ENCODE results near the gene PLEKHG4B.
A peak's percentile ranks its signal among the peaks of the same experiment; 100 is the strongest.

PLEKHG4B gene

GRCh38 chr5:186091-187041, 94.4 kb downstream of the PLEKHG4B start:
- Histone ChIP-seq H3K27ac (no peak overlapping the region), H3K36me3 (replicated peaks) (no peaks in the 10 kb centered on the region), H3K27me3 (replicated peaks) (peaks cover 8% of the 10 kb centered on the region), H3K4me3 (ENCODE audit: low read depth, low read length) (no peak overlapping the region)
- DNase-seq = no peak
- no peak for TF ChIP-seq CTCF (IDR thresholded peaks at IDR 0.05; ENCODE audit: low read depth, low read length, missing control alignments)
- in situ Hi-C loops (cut with HindIII; ENCODE audit: low pct_ligation_motif_present, low sequenced_read_pairs) = no loop called here

- Histone ChIP-seq H3K36me3 (replicated peaks) (no peaks in the 10 kb centered on the region), H3K27ac (no peak overlapping the region), H3K27me3 (replicated peaks) (peaks cover 15% of the 10 kb centered on the region), H3K4me3 (ENCODE audit: low read depth, low read length) (no peak overlapping the region)
- no peak for DNase-seq
- in situ Hi-C loops (cut with HindIII; ENCODE audit: low pct_ligation_motif_present, low sequenced_read_pairs) = no loop called here
- no peak for TF ChIP-seq CTCF (IDR thresholded peaks at IDR 0.05; ENCODE audit: low read depth, low read length, missing control alignments)
These were observed 95.1 kb downstream of the PLEKHG4B start for GRCh38 chr5:187042-187431.

DNA sequence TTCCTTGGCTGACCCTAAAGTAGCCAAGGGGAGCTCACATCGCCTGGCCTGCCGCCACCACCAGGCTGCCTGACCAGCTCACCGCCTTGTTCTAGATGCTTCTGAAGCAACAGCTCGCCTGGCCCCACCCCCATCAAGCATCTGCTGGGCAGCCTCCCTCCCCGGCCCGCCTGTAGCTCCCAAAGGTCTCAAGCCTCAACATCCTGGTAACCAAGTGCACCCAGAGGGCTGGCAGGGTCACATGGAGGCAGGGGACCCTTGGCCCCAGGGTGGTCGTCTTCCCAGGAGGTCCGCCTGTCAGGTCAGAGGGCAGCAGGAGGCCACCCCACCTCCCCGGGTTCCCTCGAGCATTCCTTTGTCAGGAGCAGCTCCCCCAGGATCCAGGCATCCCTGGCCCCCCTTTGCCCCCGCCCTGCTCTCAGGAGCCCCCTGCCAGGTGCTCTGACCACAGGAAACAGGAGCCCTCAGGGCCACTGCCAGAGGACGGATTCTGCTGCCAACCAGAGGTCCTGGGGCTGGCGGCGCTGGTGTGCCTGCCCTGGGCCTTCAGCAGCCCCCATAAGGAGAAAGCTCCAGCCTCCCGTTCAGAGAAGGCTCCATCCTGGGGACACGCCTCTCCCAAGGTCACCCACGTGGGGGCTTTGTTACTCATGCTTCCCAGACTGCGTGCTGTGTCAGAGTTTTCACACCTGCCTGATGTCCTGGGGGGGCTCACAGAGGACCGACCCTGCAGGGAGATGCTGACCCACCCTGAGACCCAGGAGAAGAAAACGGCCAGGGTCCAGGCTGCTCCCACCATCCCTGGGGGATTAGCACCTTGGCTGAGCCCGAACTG, 95.9 kb downstream of the PLEKHG4B start:
- Histone ChIP-seq H3K27ac (no peak overlapping the region), H3K4me3 (ENCODE audit: low read depth, low read length) (no peak overlapping the region), H3K36me3 (replicated peaks) (no peaks in the 10 kb centered on the region), H3K27me3 (replicated peaks) (peaks cover 18% of the 10 kb centered on the region)
- in situ Hi-C loops (cut with HindIII; ENCODE audit: low pct_ligation_motif_present, low sequenced_read_pairs) = no loop called here
- no peak for TF ChIP-seq CTCF (IDR thresholded peaks at IDR 0.05; ENCODE audit: low read depth, low read length, missing control alignments)
- no peak for DNase-seq

DNA sequence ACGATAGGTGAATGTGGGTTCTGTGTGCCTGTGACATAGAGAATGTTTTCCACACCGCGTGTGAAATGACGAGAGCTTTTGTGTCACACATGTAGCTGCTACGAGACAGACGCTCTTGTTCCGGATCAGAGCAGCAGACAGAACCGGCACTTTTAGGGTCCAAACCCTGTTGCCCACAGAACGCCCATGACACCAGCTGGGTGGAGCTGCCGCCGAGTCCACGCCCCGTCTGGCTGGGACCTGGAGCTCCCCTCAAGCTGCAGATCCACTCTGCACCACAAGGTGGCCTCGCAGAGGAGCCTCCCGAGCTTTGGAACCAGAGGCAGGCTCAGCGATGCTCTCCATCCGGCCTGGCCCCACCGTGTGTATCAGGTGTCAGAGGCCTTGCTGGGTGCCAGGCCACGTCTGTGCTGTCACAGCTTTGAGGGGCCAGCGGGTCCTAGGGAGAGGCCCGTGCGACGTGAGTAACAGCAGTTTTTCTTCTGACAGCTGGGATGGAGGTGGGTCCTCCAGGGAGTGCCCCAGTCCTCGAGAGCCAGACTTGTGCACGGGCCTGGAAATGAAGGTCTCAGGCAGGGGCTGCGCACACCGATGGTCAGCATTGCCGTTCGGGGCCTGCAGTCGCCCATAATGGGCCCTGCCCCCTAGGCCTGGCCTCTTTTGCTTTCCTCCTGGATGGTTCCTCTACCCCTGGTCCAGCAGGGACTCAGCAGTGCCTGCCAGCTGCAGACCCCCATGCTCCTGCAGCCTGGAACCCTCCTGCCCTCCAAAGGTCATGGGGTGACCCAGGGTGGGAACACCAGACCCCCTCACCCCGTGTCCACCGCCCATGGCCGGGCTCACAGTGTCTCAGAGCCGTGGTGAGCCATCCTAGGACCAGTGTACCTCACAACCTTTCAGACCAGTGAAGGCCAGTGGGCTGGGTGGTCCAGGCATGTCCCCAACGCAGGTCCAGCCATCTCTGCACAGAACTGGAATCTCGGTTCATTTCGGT, 96.8 kb downstream of the PLEKHG4B start:
- H3K36me3 ChIP-seq (replicated peaks) = no peaks in the 10 kb centered on the region
- DNase-seq = peak; percentile 78
- H3K4me3 ChIP-seq (ENCODE audit: low read depth, low read length) = no peak overlapping the region
- peaks cover 18% of the 10 kb centered on the region for H3K27me3 ChIP-seq (replicated peaks)
- peak; percentile 96 for TF ChIP-seq CTCF (IDR thresholded peaks at IDR 0.05; ENCODE audit: low read depth, low read length, missing control alignments)
- H3K27ac ChIP-seq = no peak overlapping the region
- in situ Hi-C loops (cut with HindIII; ENCODE audit: low pct_ligation_motif_present, low sequenced_read_pairs) = no loop called here

DNA sequence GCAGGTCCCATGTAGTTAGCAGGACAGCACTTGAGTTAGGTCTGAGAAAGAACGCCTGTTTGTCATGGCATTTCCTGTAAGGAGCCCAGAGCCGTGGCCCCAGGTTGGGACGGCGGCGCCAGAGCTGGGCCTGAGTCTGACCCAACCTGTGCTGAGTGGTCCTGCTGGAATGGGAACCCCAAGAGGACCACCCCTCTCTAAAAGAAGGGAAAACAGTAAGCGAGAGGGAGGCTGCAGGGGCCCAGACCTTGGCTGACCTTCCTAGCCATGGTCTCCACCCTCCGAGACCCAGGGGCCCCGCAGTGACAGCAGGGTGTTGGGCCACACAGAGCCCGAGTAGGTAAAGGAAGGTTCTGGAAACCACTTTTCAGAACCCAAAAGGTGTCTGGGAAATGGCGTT, 97.5 kb downstream of the PLEKHG4B start:
- Histone ChIP-seq H3K4me3 (ENCODE audit: low read depth, low read length) (no peak overlapping the region), H3K27me3 (replicated peaks) (peaks cover 18% of the 10 kb centered on the region), H3K36me3 (replicated peaks) (no peaks in the 10 kb centered on the region), H3K27ac (no peak overlapping the region)
- no peak for DNase-seq
- in situ Hi-C loops (cut with HindIII; ENCODE audit: low pct_ligation_motif_present, low sequenced_read_pairs) = no loop called here
- no peak for TF ChIP-seq CTCF (IDR thresholded peaks at IDR 0.05; ENCODE audit: low read depth, low read length, missing control alignments)

Data from brain microvascular endothelial cell (primary cell).